Thyroid gland (tissue), 4 donors: Measurements from ENCODE around the gene CKLF.

Source experiments
- CTCF ChIP-seq, 6 experiments: fragments of 200-600 bp in 3 of 6; fragments of 450-650 bp in 3 of 6; sonication (generic) in 3 of 6; IDR thresholded peaks; one replicate each; pipeline ENCODE4 v1.5.1; 2016 to 2019; ENCODE audit warnings: antibody characterized with exemption in 6 of 6, mild to moderate bottlenecking in 2 of 6, inconsistent platforms in 1 of 6, moderate library complexity in 1 of 6
- POLR2A ChIP-seq, 2 donors: fragments of 450-650 bp; IDR thresholded peaks; one replicate each; pipeline ENCODE4 v1.6.1; 2017; ENCODE audit warnings: antibody characterized with exemption in 2 of 2, mild to moderate bottlenecking in 2 of 2, moderate library complexity in 1 of 2

- TF ChIP-seq CTCF (IDR thresholded peaks at IDR 0.05) = no peak
- TF ChIP-seq POLR2A (IDR thresholded peaks at IDR 0.05) = no peak
Measured at GRCh38 chr16:66581246-66581952, 29.0 kb downstream of the CKLF start.
